Right renal pelvis (tissue), 4 donors: ENCODE data around the gene ST6GALNAC4. TPM values are rescaled to one million over a fixed set of nuclear protein-coding genes. Genes with fewer than 3 reads are reported as not detected.
A peak's percentile ranks its signal among the peaks of the same experiment; 100 is the strongest.
"Not testable (repeated sequence)": the region's sequence is repeated elsewhere in the genome, so short reads cannot be mapped to it uniquely, and the experiment has no call there.

Experiments used
- DNase-seq, 4 donors: peaks; one replicate each; pipeline ENCODE4 v3.0.0-alpha.2; 2013; ENCODE audit warnings: low read depth in 4 of 4, low spot score in 3 of 4, missing footprints in 1 of 4
- polyA plus RNA-seq, 4 donors: library from polyadenylated mRNA; unstranded; fragments of 120-200 nt; gene quantifications; one replicate each; pipeline ENCODE4 v1.2.1, GENCODE V29; 2013; ENCODE audit not compliant: insufficient read length in 4 of 4

The ST6GALNAC4 gene
- polyA plus RNA-seq, 4 donors: 11.3 to 15.6 (median 12.6) TPM

- DNase-seq: no peak
These were observed 42.3 kb downstream of the ST6GALNAC4 start for GRCh38 chr9:127874301-127875221.

- DNase-seq: no peak
These were observed 43.0 kb downstream of the ST6GALNAC4 start for GRCh38 chr9:127873886-127874285.

- no peak for DNase-seq
These were observed 43.6 kb downstream of the ST6GALNAC4 start for GRCh38 chr9:127873223-127873691.

- DNase-seq: no peak
These were observed 44.2 kb downstream of the ST6GALNAC4 start for GRCh38 chr9:127872369-127873222.

- DNase-seq: no peak
These were observed 45.3 kb downstream of the ST6GALNAC4 start for GRCh38 chr9:127871531-127871930.

GRCh38 chr9:127870887-127871286 lies 46.0 kb downstream of the ST6GALNAC4 start:
- no peak for DNase-seq

GRCh38 chr9:127870153-127870491 lies 46.7 kb downstream of the ST6GALNAC4 start:
- not testable (repeated sequence) for DNase-seq

GRCh38 chr9:127869310-127870152 lies 47.3 kb downstream of the ST6GALNAC4 start:
- DNase-seq: peak in 3 of 4 donors; percentile 64 to 72 (median 71)

- DNase-seq: no peak
These were observed 48.5 kb downstream of the ST6GALNAC4 start for GRCh38 chr9:127868278-127868902.

- no peak for DNase-seq
These were observed 49.2 kb downstream of the ST6GALNAC4 start for GRCh38 chr9:127867356-127868277.

GRCh38 chr9:127866535-127866934 lies 50.3 kb downstream of the ST6GALNAC4 start:
- DNase-seq: no peak

- no peak for DNase-seq
These were observed 51.0 kb downstream of the ST6GALNAC4 start for GRCh38 chr9:127865645-127866464.

GRCh38 chr9:127863191-127863621 lies 53.6 kb downstream of the ST6GALNAC4 start:
- DNase-seq: no peak

- DNase-seq: no peak
These were observed 54.5 kb downstream of the ST6GALNAC4 start for GRCh38 chr9:127862075-127863011.

- DNase-seq: no peak
These were observed 56.1 kb downstream of the ST6GALNAC4 start for GRCh38 chr9:127860779-127861178.

- no peak for DNase-seq
These were observed 56.6 kb downstream of the ST6GALNAC4 start for GRCh38 chr9:127860260-127860659.

GRCh38 chr9:127858041-127858512 lies 58.8 kb downstream of the ST6GALNAC4 start:
- no peak for DNase-seq
